SK-N-SH treated with all-trans-retinoic acid at 6 μM for 48 hours (cell line): ENCODE data around the gene SMARCC2.
"Not testable (repeated sequence)": the region's sequence is repeated elsewhere in the genome, so short reads cannot be mapped to it uniquely, and the experiment has no call there.

Experiments used
- ATAC-seq: fragments of 200-7000 bp; cut with Tn5 transposase; 3 replicates; pipeline ENCODE4 v1.9.1; 2020; ENCODE audit warnings: mild to moderate bottlenecking, moderate library complexity
- ARNTL ChIP-seq: fragments of 450-650 bp; formaldehyde crosslinking; IDR thresholded peaks from 2 replicates; pipeline ENCODE4 v1.5.0; 2020; ENCODE audit warnings: low read depth, mild to moderate bottlenecking, moderate library complexity, borderline replicate concordance
- BACH2 ChIP-seq: fragments of 250-450 bp; sonication (Bioruptor Pico); IDR thresholded peaks from 2 replicates; pipeline ENCODE4 v1.9.0; 2021; ENCODE audit warnings: mild to moderate bottlenecking, borderline replicate concordance
- CSDC2 ChIP-seq: fragments of 250-450 bp; sonication (Bioruptor Pico); IDR thresholded peaks from 2 replicates; pipeline ENCODE4 v1.5.0; 2020; ENCODE audit warnings: mild to moderate bottlenecking, moderate library complexity
- GLIS3 ChIP-seq: fragments of 250-450 bp; sonication (Bioruptor Pico); IDR thresholded peaks from 2 replicates; pipeline ENCODE4 v1.5.0; 2020; ENCODE audit warnings: mild to moderate bottlenecking, moderate library complexity
- ISL1 ChIP-seq: fragments of 250-450 bp; sonication (Bioruptor Pico); IDR thresholded peaks from 2 replicates; pipeline ENCODE4 v2.1.2; 2022; ENCODE audit warnings: mild to moderate bottlenecking, moderate library complexity
- OSR1 ChIP-seq: fragments of 250-450 bp; sonication (Bioruptor Pico); IDR thresholded peaks from 2 replicates; pipeline ENCODE4 v1.8.0; 2022; ENCODE audit warnings: moderate library complexity, mild to moderate bottlenecking, inconsistent platforms
- RARB ChIP-seq: fragments of 250-450 bp; sonication (Bioruptor Pico); IDR thresholded peaks from 2 replicates; pipeline ENCODE4 v1.8.0; 2021; ENCODE audit warnings: mild to moderate bottlenecking, moderate library complexity
- TCF4 ChIP-seq: fragments of 250-450 bp; sonication (Bioruptor Pico); IDR thresholded peaks from 2 replicates; pipeline ENCODE4 v1.8.0; 2021; ENCODE audit warnings: mild to moderate bottlenecking, moderate library complexity, borderline replicate concordance
- ZFP3 ChIP-seq: fragments of 250-450 bp; sonication (Bioruptor Pico); IDR thresholded peaks from 2 replicates; pipeline ENCODE4 v1.5.0; 2020; ENCODE audit warnings: mild to moderate bottlenecking, moderate library complexity
- ZFP30 ChIP-seq: fragments of 450-650 bp; formaldehyde crosslinking; IDR thresholded peaks from 2 replicates; pipeline ENCODE4 v1.5.0; 2022; ENCODE audit warnings: mild to moderate bottlenecking, moderate library complexity
- ZNF565 ChIP-seq: fragments of 450-650 bp; formaldehyde crosslinking; conservative IDR thresholded peaks from 2 replicates; pipeline ENCODE4 v1.5.0; 2020; ENCODE audit warnings: low read depth, mild to moderate bottlenecking, moderate library complexity
- TF ChIP-seq, protein P1 (sequence below): fragments of 250-450 bp; sonication (Bioruptor Pico); IDR thresholded peaks from 2 replicates; pipeline ENCODE4 v1.8.0; 2020; ENCODE audit warnings: mild to moderate bottlenecking, moderate library complexity, borderline replicate concordance
- TF ChIP-seq, protein P2 (sequence below): fragments of 250-450 bp; sonication (Bioruptor Pico); IDR thresholded peaks from 2 replicates; pipeline ENCODE4 v1.5.1; 2020; ENCODE audit warnings: low read depth, mild to moderate bottlenecking, moderate library complexity
- TF ChIP-seq, protein P3 (sequence below): fragments of 250-450 bp; sonication (Bioruptor Pico); IDR thresholded peaks from 2 replicates; pipeline ENCODE4 v1.5.0; 2020; ENCODE audit warnings: mild to moderate bottlenecking, moderate library complexity
- TF ChIP-seq, protein P4 (sequence below): fragments of 250-450 bp; sonication (Bioruptor Pico); IDR thresholded peaks from 2 replicates; pipeline ENCODE4 v1.5.1; 2021; ENCODE audit warnings: mild to moderate bottlenecking, moderate library complexity
- TF ChIP-seq, protein P5 (sequence below): fragments of 250-450 bp; sonication (Bioruptor Pico); IDR thresholded peaks from 2 replicates; pipeline ENCODE4 v1.8.0; 2021; ENCODE audit warnings: low read depth, mild to moderate bottlenecking, moderate library complexity, borderline replicate concordance

SMARCC2 gene

DNA sequence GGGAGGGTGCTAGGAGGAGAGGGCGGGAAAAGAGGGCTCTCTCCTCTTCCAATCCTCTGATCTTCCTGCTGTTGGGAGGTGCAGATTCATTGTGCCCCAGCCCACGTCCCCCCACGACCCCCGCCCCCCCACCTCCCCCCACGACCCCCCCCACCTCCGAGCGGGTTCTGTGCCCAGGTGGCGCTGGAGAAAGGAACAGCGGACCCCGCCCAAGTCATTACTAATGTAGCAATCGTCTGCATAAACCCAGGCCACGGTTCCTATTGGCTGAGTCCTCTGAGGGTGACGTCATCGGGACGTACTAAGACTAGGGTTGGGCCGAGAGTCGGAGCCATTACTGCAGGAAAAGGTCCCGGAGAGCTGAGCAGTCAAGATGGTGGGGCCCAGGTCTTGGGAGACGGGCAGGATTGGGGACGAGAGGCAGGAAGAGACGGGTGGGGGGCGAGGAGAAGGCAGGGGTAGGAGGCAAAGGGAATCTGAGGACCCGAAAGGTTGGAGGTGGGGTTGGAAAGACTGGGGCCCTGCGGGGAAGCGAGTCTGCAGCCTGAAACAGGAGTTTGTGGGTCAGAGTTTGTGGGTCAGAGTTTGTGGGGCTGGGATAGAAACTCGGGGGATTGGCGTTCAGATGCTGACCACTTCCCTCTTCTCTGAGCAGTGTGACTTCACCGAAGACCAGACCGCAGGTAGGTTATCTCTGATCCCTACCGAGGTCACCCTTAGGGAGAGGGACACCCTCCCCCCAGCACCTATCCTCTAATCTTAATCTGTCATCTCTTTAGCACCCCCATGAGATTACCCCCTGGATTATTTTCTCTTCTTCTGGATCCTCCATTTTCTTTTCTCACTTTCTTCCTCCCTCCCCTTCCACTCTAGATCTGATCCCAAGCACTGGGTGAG, 31.0 kb downstream of the SMARCC2 start, which contains the start of gene MYL6 (continued):
- peak; percentile 78; the same call in 1 of the 2 replicates for TF ChIP-seq GLIS3
- peak; percentile 74; the same call in 1 of the 2 replicates for TF ChIP-seq BACH2 (CRISPR knock-in tag)
- peak; percentile 51; the same call in 1 of the 2 replicates for TF ChIP-seq ARNTL
- peak; percentile 62; the same call in 1 of the 2 replicates for TF ChIP-seq ZFP30 (CRISPR knock-in tag)

DNA sequence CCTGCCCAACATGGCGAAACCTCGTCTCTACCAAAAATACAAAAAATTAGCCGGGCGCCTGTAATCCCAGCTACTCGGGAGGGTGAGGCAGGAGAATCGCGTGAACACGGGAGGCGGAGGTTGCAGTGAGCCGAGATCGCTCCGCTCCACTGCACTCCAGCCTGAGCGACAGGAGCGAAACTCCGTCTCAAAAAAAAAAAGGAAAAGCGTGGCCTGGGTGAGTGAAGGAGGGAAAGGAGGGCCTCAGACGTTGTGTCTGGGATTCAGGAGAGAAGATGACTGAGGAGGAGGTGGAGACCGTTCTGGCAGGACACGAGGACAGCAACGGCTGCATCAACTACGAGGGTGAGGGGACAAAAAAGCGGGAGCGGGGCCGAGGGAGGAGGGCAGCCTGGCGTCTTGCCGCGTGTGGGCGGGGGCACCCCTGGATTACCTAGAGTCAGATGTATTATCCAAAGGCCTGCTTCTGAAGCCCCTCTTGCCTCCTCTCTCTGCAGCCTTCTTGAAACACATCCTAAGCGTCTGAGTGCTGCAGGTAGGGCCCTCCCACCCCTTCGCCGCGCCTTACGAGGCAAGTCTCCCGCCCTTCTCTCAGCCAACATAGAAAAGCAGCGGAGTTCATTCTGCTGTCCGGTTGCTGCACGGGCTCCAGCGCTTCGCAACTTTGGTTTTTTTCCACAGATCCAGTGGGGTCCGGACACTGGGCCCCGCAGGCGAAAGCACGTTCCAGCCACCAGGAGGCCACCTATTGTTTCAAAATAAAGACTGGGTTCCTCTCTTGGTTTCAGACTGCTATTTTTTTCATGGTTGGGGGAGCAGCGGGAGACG, 31.9 kb downstream of the SMARCC2 start:
- peak; percentile 58 for ATAC-seq
- TF ChIP-seq TCF4 (CRISPR knock-in tag): no peak
- TF ChIP-seq, protein P1, sequence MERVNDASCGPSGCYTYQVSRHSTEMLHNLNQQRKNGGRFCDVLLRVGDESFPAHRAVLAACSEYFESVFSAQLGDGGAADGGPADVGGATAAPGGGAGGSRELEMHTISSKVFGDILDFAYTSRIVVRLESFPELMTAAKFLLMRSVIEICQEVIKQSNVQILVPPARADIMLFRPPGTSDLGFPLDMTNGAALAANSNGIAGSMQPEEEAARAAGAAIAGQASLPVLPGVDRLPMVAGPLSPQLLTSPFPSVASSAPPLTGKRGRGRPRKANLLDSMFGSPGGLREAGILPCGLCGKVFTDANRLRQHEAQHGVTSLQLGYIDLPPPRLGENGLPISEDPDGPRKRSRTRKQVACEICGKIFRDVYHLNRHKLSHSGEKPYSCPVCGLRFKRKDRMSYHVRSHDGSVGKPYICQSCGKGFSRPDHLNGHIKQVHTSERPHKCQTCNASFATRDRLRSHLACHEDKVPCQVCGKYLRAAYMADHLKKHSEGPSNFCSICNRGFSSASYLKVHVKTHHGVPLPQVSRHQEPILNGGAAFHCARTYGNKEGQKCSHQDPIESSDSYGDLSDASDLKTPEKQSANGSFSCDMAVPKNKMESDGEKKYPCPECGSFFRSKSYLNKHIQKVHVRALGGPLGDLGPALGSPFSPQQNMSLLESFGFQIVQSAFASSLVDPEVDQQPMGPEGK: peak; percentile 73; the same call in 1 of the 2 replicates

DNA sequence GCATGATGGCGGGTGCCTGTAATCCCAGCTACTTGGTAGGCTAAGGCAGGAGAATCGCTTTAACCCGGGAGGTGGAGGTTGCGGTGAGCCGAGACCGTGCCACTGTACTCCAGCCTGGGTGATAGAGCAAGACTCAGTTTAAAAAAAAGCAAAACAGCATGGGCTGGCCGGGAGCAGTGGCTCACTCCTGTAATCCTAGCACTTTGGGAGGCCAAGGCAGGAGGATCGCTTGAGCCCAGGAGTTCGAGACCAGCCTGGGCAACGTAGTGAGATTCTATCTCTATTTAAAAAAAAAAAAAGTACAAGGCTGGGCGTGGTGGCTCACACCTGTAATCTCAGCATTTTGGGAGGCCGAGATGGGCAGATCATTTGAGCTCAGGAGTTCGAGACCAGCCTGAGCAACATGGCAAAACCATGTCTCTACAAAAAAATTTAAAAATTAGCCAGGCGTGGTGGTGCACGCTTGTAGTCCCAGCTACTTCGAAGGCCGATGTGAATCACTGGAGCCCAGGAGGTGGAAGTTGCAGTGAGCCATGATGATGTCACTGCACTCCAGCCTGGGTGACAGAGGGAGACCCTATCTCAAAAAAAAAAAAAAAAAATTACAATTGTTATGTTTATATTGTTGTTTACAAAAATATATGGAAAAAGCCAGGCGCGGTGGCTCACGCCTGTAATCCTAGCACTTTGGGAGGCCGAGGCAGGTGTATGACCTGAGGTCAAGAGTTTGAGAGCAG, 32.7 kb downstream of the SMARCC2 start:
- not testable (repeated sequence) for ATAC-seq

DNA sequence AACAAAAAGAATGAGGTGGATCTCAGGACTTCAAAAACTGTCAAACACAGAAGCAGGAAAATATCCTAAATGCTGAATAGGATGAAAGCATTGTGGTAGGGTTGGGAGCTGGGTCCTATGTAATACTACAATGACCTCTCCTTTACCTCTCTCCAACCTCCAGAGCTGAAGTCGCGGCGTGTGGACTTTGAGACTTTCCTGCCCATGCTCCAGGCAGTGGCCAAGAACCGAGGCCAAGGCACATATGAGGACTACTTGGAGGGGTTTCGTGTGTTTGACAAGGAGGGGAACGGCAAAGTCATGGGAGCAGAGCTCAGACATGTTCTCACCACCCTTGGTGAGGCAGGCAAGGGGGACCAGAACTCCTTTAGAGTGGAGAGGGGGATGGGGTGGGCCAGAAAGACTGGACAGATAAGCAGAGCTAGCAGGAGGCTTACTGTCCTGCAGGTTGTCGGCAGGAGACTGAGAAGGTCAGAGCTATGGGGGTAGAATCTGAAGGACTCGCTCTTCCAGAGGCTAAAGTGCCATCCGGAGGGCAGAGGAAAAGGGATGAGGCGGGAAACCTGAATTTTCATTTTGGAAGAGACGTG, 33.9 kb downstream of the SMARCC2 start:
- no peak for TF ChIP-seq CSDC2 (CRISPR knock-in tag)
- no peak for TF ChIP-seq ZFP3 (CRISPR knock-in tag)
- no peak for TF ChIP-seq RARB
- TF ChIP-seq, protein P2, sequence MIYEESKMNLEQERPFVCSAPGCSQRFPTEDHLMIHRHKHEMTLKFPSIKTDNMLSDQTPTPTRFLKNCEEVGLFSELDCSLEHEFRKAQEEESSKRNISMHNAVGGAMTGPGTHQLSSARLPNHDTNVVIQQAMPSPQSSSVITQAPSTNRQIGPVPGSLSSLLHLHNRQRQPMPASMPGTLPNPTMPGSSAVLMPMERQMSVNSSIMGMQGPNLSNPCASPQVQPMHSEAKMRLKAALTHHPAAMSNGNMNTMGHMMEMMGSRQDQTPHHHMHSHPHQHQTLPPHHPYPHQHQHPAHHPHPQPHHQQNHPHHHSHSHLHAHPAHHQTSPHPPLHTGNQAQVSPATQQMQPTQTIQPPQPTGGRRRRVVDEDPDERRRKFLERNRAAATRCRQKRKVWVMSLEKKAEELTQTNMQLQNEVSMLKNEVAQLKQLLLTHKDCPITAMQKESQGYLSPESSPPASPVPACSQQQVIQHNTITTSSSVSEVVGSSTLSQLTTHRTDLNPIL (CRISPR knock-in tag): no peak
- TF ChIP-seq ISL1 (CRISPR knock-in tag): no peak
- no peak for TF ChIP-seq OSR1 (CRISPR knock-in tag)
- TF ChIP-seq, protein P3, sequence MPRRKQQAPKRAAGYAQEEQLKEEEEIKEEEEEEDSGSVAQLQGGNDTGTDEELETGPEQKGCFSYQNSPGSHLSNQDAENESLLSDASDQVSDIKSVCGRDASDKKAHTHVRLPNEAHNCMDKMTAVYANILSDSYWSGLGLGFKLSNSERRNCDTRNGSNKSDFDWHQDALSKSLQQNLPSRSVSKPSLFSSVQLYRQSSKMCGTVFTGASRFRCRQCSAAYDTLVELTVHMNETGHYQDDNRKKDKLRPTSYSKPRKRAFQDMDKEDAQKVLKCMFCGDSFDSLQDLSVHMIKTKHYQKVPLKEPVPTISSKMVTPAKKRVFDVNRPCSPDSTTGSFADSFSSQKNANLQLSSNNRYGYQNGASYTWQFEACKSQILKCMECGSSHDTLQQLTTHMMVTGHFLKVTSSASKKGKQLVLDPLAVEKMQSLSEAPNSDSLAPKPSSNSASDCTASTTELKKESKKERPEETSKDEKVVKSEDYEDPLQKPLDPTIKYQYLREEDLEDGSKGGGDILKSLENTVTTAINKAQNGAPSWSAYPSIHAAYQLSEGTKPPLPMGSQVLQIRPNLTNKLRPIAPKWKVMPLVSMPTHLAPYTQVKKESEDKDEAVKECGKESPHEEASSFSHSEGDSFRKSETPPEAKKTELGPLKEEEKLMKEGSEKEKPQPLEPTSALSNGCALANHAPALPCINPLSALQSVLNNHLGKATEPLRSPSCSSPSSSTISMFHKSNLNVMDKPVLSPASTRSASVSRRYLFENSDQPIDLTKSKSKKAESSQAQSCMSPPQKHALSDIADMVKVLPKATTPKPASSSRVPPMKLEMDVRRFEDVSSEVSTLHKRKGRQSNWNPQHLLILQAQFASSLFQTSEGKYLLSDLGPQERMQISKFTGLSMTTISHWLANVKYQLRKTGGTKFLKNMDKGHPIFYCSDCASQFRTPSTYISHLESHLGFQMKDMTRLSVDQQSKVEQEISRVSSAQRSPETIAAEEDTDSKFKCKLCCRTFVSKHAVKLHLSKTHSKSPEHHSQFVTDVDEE (CRISPR knock-in tag): no peak
- TF ChIP-seq ARNTL: no peak
- TF ChIP-seq GLIS3: no peak
- ATAC-seq: no peak

DNA sequence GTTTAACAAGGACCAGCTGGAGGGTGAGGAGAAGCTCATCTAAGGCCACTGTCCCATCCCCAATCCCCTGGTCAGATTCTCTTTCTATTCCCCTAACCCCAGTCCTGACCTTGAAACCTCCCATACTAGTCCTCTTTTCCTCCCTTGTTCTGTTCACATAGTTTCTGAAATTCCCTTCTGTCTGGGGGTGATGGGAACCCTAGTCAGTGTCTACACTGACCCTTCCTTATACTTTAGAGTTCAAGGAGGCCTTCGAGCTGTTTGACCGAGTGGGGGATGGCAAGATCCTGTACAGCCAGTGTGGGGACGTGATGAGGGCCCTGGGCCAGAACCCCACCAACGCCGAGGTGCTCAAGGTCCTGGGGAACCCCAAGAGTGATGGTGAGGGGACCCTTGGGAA, 34.5 kb downstream of the SMARCC2 start:
- ATAC-seq: no peak
- TF ChIP-seq GLIS3 (no peak), ZNF565 (CRISPR knock-in tag) (no peak)
- TF ChIP-seq, protein P4, sequence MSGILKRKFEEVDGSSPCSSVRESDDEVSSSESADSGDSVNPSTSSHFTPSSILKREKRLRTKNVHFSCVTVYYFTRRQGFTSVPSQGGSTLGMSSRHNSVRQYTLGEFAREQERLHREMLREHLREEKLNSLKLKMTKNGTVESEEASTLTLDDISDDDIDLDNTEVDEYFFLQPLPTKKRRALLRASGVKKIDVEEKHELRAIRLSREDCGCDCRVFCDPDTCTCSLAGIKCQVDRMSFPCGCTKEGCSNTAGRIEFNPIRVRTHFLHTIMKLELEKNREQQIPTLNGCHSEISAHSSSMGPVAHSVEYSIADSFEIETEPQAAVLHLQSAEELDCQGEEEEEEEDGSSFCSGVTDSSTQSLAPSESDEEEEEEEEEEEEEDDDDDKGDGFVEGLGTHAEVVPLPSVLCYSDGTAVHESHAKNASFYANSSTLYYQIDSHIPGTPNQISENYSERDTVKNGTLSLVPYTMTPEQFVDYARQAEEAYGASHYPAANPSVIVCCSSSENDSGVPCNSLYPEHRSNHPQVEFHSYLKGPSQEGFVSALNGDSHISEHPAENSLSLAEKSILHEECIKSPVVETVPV (CRISPR knock-in tag): no peak
- TF ChIP-seq, protein P3 (CRISPR knock-in tag): no peak
- TF ChIP-seq, protein P5, sequence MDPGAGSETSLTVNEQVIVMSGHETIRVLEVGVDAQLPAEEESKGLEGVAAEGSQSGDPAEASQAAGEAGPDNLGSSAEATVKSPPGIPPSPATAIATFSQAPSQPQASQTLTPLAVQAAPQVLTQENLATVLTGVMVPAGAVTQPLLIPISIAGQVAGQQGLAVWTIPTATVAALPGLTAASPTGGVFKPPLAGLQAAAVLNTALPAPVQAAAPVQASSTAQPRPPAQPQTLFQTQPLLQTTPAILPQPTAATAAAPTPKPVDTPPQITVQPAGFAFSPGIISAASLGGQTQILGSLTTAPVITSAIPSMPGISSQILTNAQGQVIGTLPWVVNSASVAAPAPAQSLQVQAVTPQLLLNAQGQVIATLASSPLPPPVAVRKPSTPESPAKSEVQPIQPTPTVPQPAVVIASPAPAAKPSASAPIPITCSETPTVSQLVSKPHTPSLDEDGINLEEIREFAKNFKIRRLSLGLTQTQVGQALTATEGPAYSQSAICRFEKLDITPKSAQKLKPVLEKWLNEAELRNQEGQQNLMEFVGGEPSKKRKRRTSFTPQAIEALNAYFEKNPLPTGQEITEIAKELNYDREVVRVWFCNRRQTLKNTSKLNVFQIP (CRISPR knock-in tag): no peak
